T-cell (primary cell): ENCODE data around the gene PGBD2. TPM values are rescaled to one million over a fixed set of nuclear protein-coding genes. Genes with fewer than 3 reads are reported as not detected.

Source experiments
- ATAC-seq, 4 experiments: fragments of 200-7000 bp in 3 of 4; fragments of 150-1000 bp in 1 of 4; cut with Tn5 transposase; replicated peaks in 1 of 4; 1 replicate in 3 of 4; 2 replicates in 1 of 4; pipeline ENCODE4 v1.10.0; 2021; ENCODE audit warnings: moderate library complexity in 3 of 4, mild to moderate bottlenecking in 2 of 4, moderate number of reproducible peaks in 1 of 4
- CTCF ChIA-PET, 2 donors: fragments of 300-600 bp; sonication (Branson Sonifier 250); formaldehyde crosslinking; loops; one replicate each; lab custom pipeline; 2022; ENCODE audit warnings: antibody characterized with exemption in 2 of 2; lab: Charles Lee
- POLR2A ChIA-PET, 2 donors: fragments of 300-600 bp; sonication (Branson Sonifier 250); formaldehyde crosslinking; loops; one replicate each; lab custom pipeline; 2022; ENCODE audit warnings: antibody characterized with exemption in 2 of 2; lab: Charles Lee
- DNase-seq, 35 experiments: peaks; one replicate each; pipeline versions ENCODE4 v3.0.0 to v3.0.0-alpha.2; 2013 to 2023
- H3K27ac ChIP-seq: one replicate; pipeline ENCODE4 v1.5.1; 2013; ENCODE audit warnings: low read length
- H3K27me3 ChIP-seq, 2 experiments: replicated peaks in 1 of 2; 1 replicate in 1 of 2; 2 replicates in 1 of 2; pipeline versions ENCODE4 v1.6.1 to v1.7.0; 2013; ENCODE audit warnings: low read length in 1 of 2, mixed read lengths in 1 of 2; ENCODE audit not compliant: control insufficient read depth in 2 of 2, insufficient read depth in 2 of 2; ENCODE audit errors: extremely low read depth in 1 of 2
- H3K36me3 ChIP-seq, 2 donors: 1 replicate in 1 of 2; 2 replicates in 1 of 2; pipeline versions ENCODE4 v1.6.1 to v1.7.0; 2013; ENCODE audit warnings: low read length in 1 of 2; ENCODE audit not compliant: control insufficient read depth in 2 of 2, insufficient read depth in 1 of 2; ENCODE audit errors: extremely low read depth in 1 of 2
- H3K4me1 ChIP-seq, 2 experiments: 1 replicate in 1 of 2; 2 replicates in 1 of 2; pipeline versions ENCODE4 v1.6.1 to v1.7.0; 2013; ENCODE audit warnings: low read length in 2 of 2, mixed read lengths in 1 of 2; ENCODE audit not compliant: insufficient read depth in 2 of 2, control insufficient read depth in 1 of 2; ENCODE audit errors: extremely low read depth in 1 of 2
- H3K4me3 ChIP-seq, 2 donors: 1 replicate in 1 of 2; 2 replicates in 1 of 2; pipeline versions ENCODE4 v1.5.1 to v1.7.0; 2013; ENCODE audit warnings: mild to moderate bottlenecking in 2 of 2, low read length in 1 of 2, moderate library complexity in 1 of 2; ENCODE audit not compliant: control insufficient read depth in 1 of 2; ENCODE audit errors: extremely low read depth in 1 of 2
- H3K9me3 ChIP-seq: 2 replicates; pipeline ENCODE4 v1.7.0; 2013
- H3K27ac Mint-ChIP-seq, 2 donors: one replicate each; pipeline ENCODE4 v1.8.0; 2020 to 2021; ENCODE audit warnings: mild to moderate bottlenecking in 2 of 2, mixed read lengths in 2 of 2
- H3K27me3 Mint-ChIP-seq, 2 donors: one replicate each; pipeline ENCODE4 v1.8.0; 2021 to 2022; ENCODE audit warnings: mixed read lengths in 2 of 2
- H3K36me3 Mint-ChIP-seq: one replicate; pipeline ENCODE4 v1.8.0; 2021; ENCODE audit warnings: mixed read lengths
- H3K4me1 Mint-ChIP-seq, 3 donors: one replicate each; pipeline ENCODE4 v1.8.0; 2020 to 2022; ENCODE audit warnings: mixed read lengths in 3 of 3, mild to moderate bottlenecking in 1 of 3
- H3K4me3 Mint-ChIP-seq, 3 donors: one replicate each; pipeline ENCODE4 v1.8.0; 2020 to 2022; ENCODE audit warnings: mild to moderate bottlenecking in 3 of 3, mixed read lengths in 3 of 3, moderate library complexity in 3 of 3
- H3K9me3 Mint-ChIP-seq, 3 donors: one replicate each; pipeline ENCODE4 v1.8.0; 2020 to 2022; ENCODE audit warnings: mixed read lengths in 3 of 3
- WGBS: methylation state at CpG from one replicate; pipeline ENCODE4 v1.1.5; 2013; ENCODE audit warnings: missing lambda C conversion rate; ENCODE audit not compliant: insufficient coverage; 5-methylcytosine and 5-hydroxymethylcytosine counted together
- total RNA-seq, 35 experiments: library from RNA in 6 of 35; stranded (reverse) in 6 of 35; fragments of 120-200 nt in 1 of 35; gene quantifications; one replicate each; pipeline versions ENCODE4 v1.2.1 to v1.2.4 and lab custom pipeline; 2013 to 2026

Gene PGBD2, protein sequence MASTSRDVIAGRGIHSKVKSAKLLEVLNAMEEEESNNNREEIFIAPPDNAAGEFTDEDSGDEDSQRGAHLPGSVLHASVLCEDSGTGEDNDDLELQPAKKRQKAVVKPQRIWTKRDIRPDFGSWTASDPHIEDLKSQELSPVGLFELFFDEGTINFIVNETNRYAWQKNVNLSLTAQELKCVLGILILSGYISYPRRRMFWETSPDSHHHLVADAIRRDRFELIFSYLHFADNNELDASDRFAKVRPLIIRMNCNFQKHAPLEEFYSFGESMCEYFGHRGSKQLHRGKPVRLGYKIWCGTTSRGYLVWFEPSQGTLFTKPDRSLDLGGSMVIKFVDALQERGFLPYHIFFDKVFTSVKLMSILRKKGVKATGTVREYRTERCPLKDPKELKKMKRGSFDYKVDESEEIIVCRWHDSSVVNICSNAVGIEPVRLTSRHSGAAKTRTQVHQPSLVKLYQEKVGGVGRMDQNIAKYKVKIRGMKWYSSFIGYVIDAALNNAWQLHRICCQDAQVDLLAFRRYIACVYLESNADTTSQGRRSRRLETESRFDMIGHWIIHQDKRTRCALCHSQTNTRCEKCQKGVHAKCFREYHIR
- 10 to 100 TPM in 3 of 5 donors, 1 to 10 TPM in 2; 5.0 to 15.8 (median 11.4) TPM for total RNA-seq
- total RNA-seq (2013), result 13.2 TPM
- 1.3 to 28.9 (median 8.6) reads per million in 29 experiments for total RNA-seq (lab: John Stamatoyannopoulos, UW)

DNA sequence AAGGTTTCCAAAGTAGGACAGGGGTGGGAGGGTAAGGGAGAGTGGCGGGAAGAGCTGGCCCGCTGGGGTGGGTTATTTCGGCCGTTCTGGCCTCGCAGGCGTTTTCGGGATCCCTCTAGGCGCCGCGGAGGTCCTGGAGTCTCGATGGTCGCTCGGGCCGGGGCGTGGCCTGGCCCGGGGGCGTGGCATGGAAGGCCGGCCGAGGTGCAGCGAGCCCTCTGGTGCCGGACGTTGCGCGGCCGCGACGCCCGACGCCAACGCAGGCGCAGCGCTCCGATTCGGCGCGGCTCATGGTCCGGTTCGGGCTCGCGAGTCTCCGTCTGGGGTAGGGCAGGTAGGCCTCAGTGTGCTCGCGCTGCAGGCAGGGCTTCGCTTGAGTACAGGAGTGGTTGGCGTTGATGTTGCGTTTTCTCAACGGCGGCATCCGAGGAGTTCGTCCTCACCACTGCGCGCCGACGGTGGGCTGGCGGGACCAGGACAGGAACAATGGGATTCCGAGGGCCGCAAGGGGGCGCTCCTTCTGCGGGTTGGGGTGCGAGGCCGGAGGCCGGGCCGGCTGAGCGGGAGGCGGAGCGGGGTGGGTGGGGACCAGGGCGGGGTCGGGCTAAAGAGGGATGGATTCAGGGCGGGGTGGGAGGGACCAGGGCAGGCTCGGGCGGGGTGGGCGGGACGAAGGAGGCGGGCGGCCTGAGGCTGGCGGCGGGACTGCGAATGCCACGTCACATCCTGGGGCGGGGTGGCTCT lies at the start of gene PGBD2:
Gene PGBD2, plus strand, starts transcription at position 227 of the 744 bp plus-strand sequence. CDS start 7,628 bp downstream, outside the sequence.
- peaks cover 33 to 44% (median 43%) of the 10 kb centered on the region in 3 donors for H3K4me1 Mint-ChIP-seq
- no peaks in the 10 kb centered on the region for H3K9me3 Mint-ChIP-seq
- CTCF ChIA-PET, result interaction anchor here (0.6 to 2.0 kb wide), 6 partner anchors 32 to 80 kb away, joined by 3 to 16 read pairs (median 4); partner anchors contain the start of genes SH3BP5L (in 1 of the 2) and ZNF692 (in 1 of the 2)
- H3K27ac Mint-ChIP-seq, result peak within 1 kb of the TSS; percentile 98
- DNase-seq, result peak; percentile 83 to 97 (median 91)
- H3K4me3 ChIP-seq, result peak within 1 kb of the TSS; percentile 57 to 72
- H3K27ac ChIP-seq, result peak within 1 kb of the TSS; percentile 80
- no peaks in the 10 kb centered on the region for H3K27me3 Mint-ChIP-seq
- no peaks in the 10 kb centered on the region for H3K36me3 ChIP-seq
- ATAC-seq, result peak; percentile 84 to 87 (median 86)
- peaks cover 17% of the 10 kb centered on the region for H3K36me3 Mint-ChIP-seq
- peak within 1 kb of the TSS; percentile 90 to 98 (median 97) for H3K4me3 Mint-ChIP-seq
- peaks cover 2 to 14% of the 10 kb centered on the region in 2 experiments for H3K4me1 ChIP-seq
- H3K9me3 ChIP-seq, result no peaks in the 10 kb centered on the region
- POLR2A ChIA-PET, result interaction anchor here (0.6 to 1.4 kb wide), 4 partner anchors 21 to 80 kb away, joined by 3 to 8 read pairs (median 4); no protein-coding TSS in a partner anchor
- H3K27me3 ChIP-seq, result no peaks in the 10 kb centered on the region
- under 1% methylated on average over 58 of the region's 80 CpGs for WGBS

DNA sequence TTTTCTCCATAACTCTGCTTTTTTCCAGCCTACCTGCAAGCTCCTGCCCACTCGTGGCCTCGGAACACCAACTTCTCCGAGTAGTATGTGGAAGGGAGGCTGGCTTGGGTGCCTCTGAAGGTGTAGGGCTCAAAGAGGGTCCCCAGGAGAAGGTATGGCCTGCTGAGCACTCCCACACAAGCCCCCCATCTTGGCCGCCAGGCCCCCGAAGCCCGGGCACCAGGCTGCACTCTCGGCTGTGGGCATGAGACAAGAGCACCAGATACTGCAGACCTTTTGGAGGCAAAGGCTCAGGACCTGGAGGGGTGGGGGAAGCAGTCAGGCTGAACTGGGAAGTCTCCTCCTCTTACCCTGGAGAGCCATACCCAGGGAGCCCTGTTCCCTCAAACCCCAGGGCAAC lies 48.8 kb upstream of the PGBD2 start:
- ChIA-PET POLR2A (no interaction called here), CTCF (no interaction called here)
- no peaks in the 10 kb centered on the region for H3K27me3 Mint-ChIP-seq
- no peaks in the 10 kb centered on the region for H3K36me3 Mint-ChIP-seq
- Histone ChIP-seq H3K36me3 (peaks cover 0 to 3% of the 10 kb centered on the region in 2 donors), H3K9me3 (no peaks in the 10 kb centered on the region), H3K4me1 (peaks cover 15 to 66% of the 10 kb centered on the region in 2 experiments), H3K27ac (no peak overlapping the region), H3K4me3 (peak overlapping the region in 1 of 2 donors; percentile 62), H3K27me3 (no peaks in the 10 kb centered on the region)
- peaks cover 39 to 49% (median 43%) of the 10 kb centered on the region in 3 donors for H3K4me1 Mint-ChIP-seq
- H3K4me3 Mint-ChIP-seq, result peak overlapping the region in 2 of 3 donors; percentile 87 to 93
- H3K9me3 Mint-ChIP-seq, result no peaks in the 10 kb centered on the region
- no peak for DNase-seq
- WGBS, result no CpG with 5 or more reads among the region's 7 CpGs
- ATAC-seq, result no peak
- H3K27ac Mint-ChIP-seq, result peak overlapping the region in 1 of 2 donors; percentile 24

- Mint-ChIP-seq H3K4me1 (peaks cover 45 to 55% (median 48%) of the 10 kb centered on the region in 3 donors), H3K36me3 (no peaks in the 10 kb centered on the region), H3K4me3 (peak overlapping the region; percentile 87 to 93 (median 93)), H3K9me3 (no peaks in the 10 kb centered on the region), H3K27ac (peak overlapping the region; percentile 21 to 98), H3K27me3 (no peaks in the 10 kb centered on the region)
- CTCF ChIA-PET, result interaction anchor here (0.7 to 1.5 kb wide), 2 partner anchors 17 to 19 kb away, joined by 3 to 19 read pairs; no protein-coding TSS in a partner anchor
- Histone ChIP-seq H3K4me3 (peak overlapping the region; percentile 62 to 69), H3K27ac (peak overlapping the region; percentile 79), H3K9me3 (no peaks in the 10 kb centered on the region), H3K4me1 (peaks cover 20 to 65% of the 10 kb centered on the region in 2 experiments), H3K27me3 (no peaks in the 10 kb centered on the region), H3K36me3 (peaks cover 0 to 3% of the 10 kb centered on the region in 2 donors)
- ATAC-seq, result no peak
- POLR2A ChIA-PET, result interaction anchor here in 1 of 2 donors (1.0 kb wide), 1 partner anchor 19 kb away, joined by 3 read pairs; no protein-coding TSS in a partner anchor
- WGBS, result 25% methylated on average over 4 of the region's 4 CpGs
- no peak for DNase-seq
These were observed 48.3 kb upstream of the PGBD2 start for GRCh38 chr1:248857749-248858095.

DNA sequence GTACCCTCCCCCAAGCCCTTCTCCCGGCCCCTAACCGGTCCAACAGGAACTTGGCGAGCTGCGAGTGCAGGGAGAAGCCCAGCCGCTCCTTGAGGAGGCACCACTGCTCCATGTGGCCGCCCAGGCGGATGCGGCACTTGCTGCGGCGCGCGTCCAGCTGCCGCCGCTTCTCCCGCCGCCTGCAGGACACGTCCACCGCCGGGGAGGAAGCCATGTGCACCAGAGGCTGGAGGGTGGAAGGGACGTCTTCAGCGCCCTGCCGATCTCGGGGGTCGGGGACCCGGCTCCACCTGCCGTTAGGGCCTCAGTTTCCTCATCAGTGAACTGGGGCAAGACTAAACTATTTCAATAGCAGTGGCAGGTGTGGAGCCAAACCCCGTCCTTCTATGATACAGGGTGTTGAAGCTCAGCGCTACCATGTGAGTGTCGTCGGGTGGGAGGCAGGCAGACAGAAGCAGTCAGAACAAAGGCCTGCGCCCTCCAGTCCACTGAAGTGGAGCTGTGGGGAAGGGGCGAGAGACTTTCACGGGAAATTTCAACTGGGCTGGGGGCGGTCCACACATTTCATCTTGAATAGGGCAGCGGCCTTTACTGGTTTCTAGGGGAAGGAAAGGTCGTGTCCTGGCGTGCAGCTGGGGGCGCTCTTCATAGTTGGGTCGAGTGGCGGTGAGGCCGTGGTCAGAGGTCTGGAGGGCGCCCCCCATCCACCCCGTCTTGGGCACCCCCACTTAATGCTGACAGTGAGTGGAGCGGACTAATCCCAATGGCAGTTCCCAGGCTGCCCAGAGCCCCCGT lies 47.7 kb upstream of the PGBD2 start:
- ATAC-seq (peak; percentile 31 to 39 (median 35)), DNase-seq (peak in 9 of 35 experiments; percentile 14 to 41 (median 20))
- ChIA-PET CTCF (interaction anchor here (0.7 to 2.0 kb wide), 8 partner anchors 16 to 944 kb away, joined by 3 to 19 read pairs (median 4); partner anchors contain the start of genes PGBD2 (in 1 of the 2), SH3BP5L (in 1 of the 2) and ZNF672 (in 1 of the 2)), POLR2A (interaction anchor here (0.6 to 1.1 kb wide), 4 partner anchors 19 to 21 kb away, joined by 3 to 6 read pairs (median 3); partner anchors contain the start of gene ZNF672 (in 1 of the 2))
- Mint-ChIP-seq H3K27ac (peak overlapping the region; percentile 96 to 98), H3K4me3 (peak overlapping the region; percentile 87 to 93 (median 93)), H3K36me3 (no peaks in the 10 kb centered on the region), H3K9me3 (no peaks in the 10 kb centered on the region), H3K27me3 (no peaks in the 10 kb centered on the region), H3K4me1 (peaks cover 50 to 59% (median 54%) of the 10 kb centered on the region in 3 donors)
- H3K36me3 ChIP-seq, result peaks cover 0 to 3% of the 10 kb centered on the region in 2 donors
- H3K4me3 ChIP-seq, result peak overlapping the region; percentile 62 to 69
- H3K27ac ChIP-seq, result peak overlapping the region; percentile 79
- no peaks in the 10 kb centered on the region for H3K27me3 ChIP-seq
- peaks cover 20 to 65% of the 10 kb centered on the region in 2 experiments for H3K4me1 ChIP-seq
- WGBS, result under 1% methylated on average over 39 of the region's 45 CpGs
- H3K9me3 ChIP-seq, result no peaks in the 10 kb centered on the region
